ENCODE data around the gene JSRP1. TPM values are rescaled to one million over a fixed set of nuclear protein-coding genes. Genes with fewer than 3 reads are reported as not detected.

JSRP1 gene
- polyA plus RNA-seq, 1 donor from 2014 or later, result 1.4 TPM

GRCh38 chr19:2268861-2269243, 12.6 kb upstream of the JSRP1 start:
- no peaks in the 10 kb centered on the region for H3K36me3 ChIP-seq (ENCODE audit: insufficient read depth, low read length)
- peak overlapping the region; percentile 76 for H3K9ac ChIP-seq (ENCODE audit: low read length)
- H4K20me1 ChIP-seq (ENCODE audit: insufficient read depth), result peaks cover 39% of the 10 kb centered on the region
- H3F3A ChIP-seq (ENCODE audit: insufficient read depth, low read length, poor library complexity, severe bottlenecking), result peaks cover 4% of the 10 kb centered on the region
- H3K4me2 ChIP-seq (ENCODE audit: low read length), result peak overlapping the region; percentile 68
- H3K27ac ChIP-seq (ENCODE audit: low read length), result peak overlapping the region; percentile 65
- H3K4me3 ChIP-seq (ENCODE audit: low read length), result peak overlapping the region; percentile 99
- peaks cover 35% of the 10 kb centered on the region for H3K79me2 ChIP-seq (replicated peaks; ENCODE audit: insufficient read depth, low read length)
- TF ChIP-seq EZH2 (IDR thresholded peaks at IDR 0.05; ENCODE audit: borderline replicate concordance, insufficient read depth, low read length, poor library complexity, severe bottlenecking) (no peak), REST (IDR thresholded peaks at IDR 0.05; ENCODE audit: borderline replicate concordance) (no peak), EP300 (conservative IDR thresholded peaks at IDR 0.05; ENCODE audit: poor library complexity, severe bottlenecking) (no peak), SMC3 (conservative IDR thresholded peaks at IDR 0.05; ENCODE audit: poor library complexity) (no peak), RAD21 (conservative IDR thresholded peaks at IDR 0.05) (no peak), MXI1 (conservative IDR thresholded peaks at IDR 0.05; ENCODE audit: poor library complexity, severe bottlenecking) (no peak), POLR2AphosphoS5 (IDR thresholded peaks at IDR 0.05) (no peak), CTCF (IDR thresholded peaks at IDR 0.05; ENCODE audit: poor library complexity, severe bottlenecking) (no peak), TAF1 (IDR thresholded peaks at IDR 0.05; ENCODE audit: low read depth) (no peak)
- H2AFZ ChIP-seq (ENCODE audit: low read depth, low read length), result peak overlapping the region; percentile 76
- no peaks in the 10 kb centered on the region for H3K27me3 ChIP-seq (ENCODE audit: insufficient read depth, low read depth, low read length)
- H3K9me3 ChIP-seq (ENCODE audit: low read length), result no peaks in the 10 kb centered on the region
- no peaks in the 10 kb centered on the region for H3K9me2 ChIP-seq (ENCODE audit: insufficient read depth, low read length)

DNA sequence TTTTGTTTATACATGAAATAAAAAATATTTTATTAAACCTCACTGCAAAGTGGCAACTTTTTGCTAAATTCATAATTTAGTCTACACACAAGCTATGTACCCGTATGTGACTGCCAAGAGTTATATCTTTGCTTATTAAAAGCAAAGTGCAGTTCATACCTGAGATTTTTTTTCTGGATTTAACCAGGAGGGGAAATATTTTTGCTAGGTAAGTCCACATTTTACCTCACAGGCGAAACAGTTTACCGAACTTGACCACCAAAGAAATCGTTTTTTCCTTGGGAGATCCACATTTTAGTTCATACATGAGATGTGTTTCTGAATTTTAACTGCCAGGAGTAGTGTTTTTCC, 12.2 kb upstream of the JSRP1 start:
- no peak overlapping the region for H2AFZ ChIP-seq (ENCODE audit: low read depth, low read length)
- peaks cover 36% of the 10 kb centered on the region for H4K20me1 ChIP-seq (ENCODE audit: insufficient read depth)
- H3K4me3 ChIP-seq (ENCODE audit: low read length), result peak overlapping the region; percentile 99
- H3K27ac ChIP-seq (ENCODE audit: low read length), result no peak overlapping the region
- peaks cover 4% of the 10 kb centered on the region for H3F3A ChIP-seq (ENCODE audit: insufficient read depth, low read length, poor library complexity, severe bottlenecking)
- no peak for TF ChIP-seq SMC3 (conservative IDR thresholded peaks at IDR 0.05; ENCODE audit: poor library complexity)
- TF ChIP-seq EZH2 (IDR thresholded peaks at IDR 0.05; ENCODE audit: borderline replicate concordance, insufficient read depth, low read length, poor library complexity, severe bottlenecking), result no peak
- TF ChIP-seq EP300 (conservative IDR thresholded peaks at IDR 0.05; ENCODE audit: poor library complexity, severe bottlenecking), result no peak
- no peak for TF ChIP-seq REST (IDR thresholded peaks at IDR 0.05; ENCODE audit: borderline replicate concordance)
- TF ChIP-seq CTCF (IDR thresholded peaks at IDR 0.05; ENCODE audit: poor library complexity, severe bottlenecking), result no peak
- no peak for TF ChIP-seq POLR2AphosphoS5 (IDR thresholded peaks at IDR 0.05)
- TF ChIP-seq MXI1 (conservative IDR thresholded peaks at IDR 0.05; ENCODE audit: poor library complexity, severe bottlenecking), result no peak
- TF ChIP-seq TAF1 (IDR thresholded peaks at IDR 0.05; ENCODE audit: low read depth), result no peak
- TF ChIP-seq RAD21 (conservative IDR thresholded peaks at IDR 0.05), result no peak
- H3K36me3 ChIP-seq (ENCODE audit: insufficient read depth, low read length), result no peaks in the 10 kb centered on the region
- peaks cover 32% of the 10 kb centered on the region for H3K79me2 ChIP-seq (replicated peaks; ENCODE audit: insufficient read depth, low read length)
- no peaks in the 10 kb centered on the region for H3K9me3 ChIP-seq (ENCODE audit: low read length)
- no peaks in the 10 kb centered on the region for H3K9me2 ChIP-seq (ENCODE audit: insufficient read depth, low read length)
- H3K27me3 ChIP-seq (ENCODE audit: insufficient read depth, low read depth, low read length), result no peaks in the 10 kb centered on the region
- H3K4me2 ChIP-seq (ENCODE audit: low read length), result peak overlapping the region; percentile 68
- H3K9ac ChIP-seq (ENCODE audit: low read length), result peak overlapping the region; percentile 76

Measured in neural cell (in vitro differentiated cells).